Measurements from ENCODE around the gene CDAN1.

CDAN1 gene

GRCh38 chr15:42733027-42733426 lies 3.9 kb downstream of the CDAN1 start:
- no peak for DNase-seq (ENCODE audit: low spot score)

- DNase-seq (ENCODE audit: low spot score): no peak
Measured at GRCh38 chr15:42732095-42732827, 4.7 kb downstream of the CDAN1 start.

GRCh38 chr15:42731461-42731860 lies 5.5 kb downstream of the CDAN1 start:
- DNase-seq (ENCODE audit: low spot score): no peak

DNA sequence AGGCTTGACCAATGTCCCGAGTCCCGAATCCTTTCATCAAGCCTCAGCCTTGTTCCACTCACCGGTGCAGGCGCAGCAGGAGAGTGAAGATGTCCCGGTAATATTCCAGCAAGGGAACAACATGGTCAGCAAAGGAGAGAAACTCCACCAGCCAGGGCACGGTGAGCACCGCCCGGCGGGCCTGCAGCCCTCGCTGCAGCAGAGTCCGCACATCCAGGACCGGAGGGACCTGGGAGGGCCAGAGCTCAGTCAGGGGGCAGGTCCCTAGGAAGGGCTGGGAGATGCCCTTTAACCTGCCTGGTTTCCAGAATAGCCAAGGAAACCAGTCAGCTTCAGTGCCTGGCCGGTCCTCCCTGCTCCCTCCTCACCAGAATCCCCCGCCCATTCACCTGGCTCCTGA lies 6.4 kb downstream of the CDAN1 start:
- no peak for DNase-seq (ENCODE audit: low spot score)

DNA sequence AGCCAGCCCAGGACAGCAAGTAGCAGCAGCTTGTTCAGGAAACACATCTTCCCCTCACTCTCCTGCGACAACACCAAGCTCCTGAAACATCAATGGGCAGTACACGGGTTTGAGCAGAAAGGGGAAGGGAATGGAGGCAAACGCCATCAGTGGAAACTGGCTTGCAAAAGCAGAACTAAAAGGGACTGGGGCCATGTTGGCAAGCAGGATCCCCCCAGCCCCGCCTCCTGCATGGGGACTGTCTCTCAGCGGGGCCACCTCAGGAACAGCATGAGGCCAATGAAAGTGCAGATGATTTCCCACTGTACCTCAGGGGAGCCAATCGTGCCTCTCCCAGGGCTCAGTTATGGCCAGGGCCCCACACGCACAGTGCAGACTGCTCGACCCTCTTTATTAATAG lies 6.8 kb downstream of the CDAN1 start:
- no peak for DNase-seq (ENCODE audit: low spot score)

DNA sequence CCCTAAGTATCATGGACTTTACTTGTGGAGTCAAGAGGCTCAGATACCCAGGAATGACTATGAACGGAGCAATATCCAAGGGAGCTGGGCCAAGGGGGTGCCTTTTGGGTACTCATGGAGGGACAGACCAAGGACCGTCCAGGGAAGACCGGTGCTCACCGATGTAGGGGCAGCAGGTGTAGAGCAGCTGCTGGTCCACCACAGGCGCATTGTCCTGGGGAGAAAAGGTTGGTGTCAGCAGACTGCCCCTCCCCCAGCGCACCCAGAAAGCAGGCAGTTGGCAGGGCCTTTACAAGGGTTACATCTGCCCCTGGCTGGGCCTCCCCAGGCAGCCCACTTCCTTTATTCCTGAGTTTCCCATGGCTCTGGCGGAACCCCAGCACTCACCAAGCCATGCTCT lies 7.5 kb downstream of the CDAN1 start:
- DNase-seq (ENCODE audit: low spot score): no peak

DNA sequence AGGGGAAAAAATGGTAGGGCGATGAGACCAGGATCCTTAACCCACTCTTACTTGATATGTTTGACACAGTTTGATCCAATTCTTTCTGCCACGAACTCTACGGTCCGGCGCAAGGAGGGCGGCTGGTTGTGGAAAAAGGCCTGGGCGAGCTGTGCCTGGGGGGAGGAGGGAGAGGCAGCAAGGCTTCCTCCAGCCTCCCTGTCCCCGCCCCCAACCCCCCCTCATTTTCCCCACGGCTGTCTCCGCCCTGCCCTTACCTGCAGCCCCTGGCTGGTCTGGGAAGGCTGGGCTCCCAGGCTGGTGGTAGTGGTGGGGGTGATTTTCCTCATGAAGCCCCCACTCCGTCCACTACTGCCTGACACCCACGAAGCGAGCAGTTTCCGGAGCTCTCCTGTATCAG lies 8.0 kb downstream of the CDAN1 start:
- DNase-seq (ENCODE audit: low spot score): no peak

- no peak for DNase-seq (ENCODE audit: low spot score)
Measured at GRCh38 chr15:42728560-42728959, 8.4 kb downstream of the CDAN1 start.

DNA sequence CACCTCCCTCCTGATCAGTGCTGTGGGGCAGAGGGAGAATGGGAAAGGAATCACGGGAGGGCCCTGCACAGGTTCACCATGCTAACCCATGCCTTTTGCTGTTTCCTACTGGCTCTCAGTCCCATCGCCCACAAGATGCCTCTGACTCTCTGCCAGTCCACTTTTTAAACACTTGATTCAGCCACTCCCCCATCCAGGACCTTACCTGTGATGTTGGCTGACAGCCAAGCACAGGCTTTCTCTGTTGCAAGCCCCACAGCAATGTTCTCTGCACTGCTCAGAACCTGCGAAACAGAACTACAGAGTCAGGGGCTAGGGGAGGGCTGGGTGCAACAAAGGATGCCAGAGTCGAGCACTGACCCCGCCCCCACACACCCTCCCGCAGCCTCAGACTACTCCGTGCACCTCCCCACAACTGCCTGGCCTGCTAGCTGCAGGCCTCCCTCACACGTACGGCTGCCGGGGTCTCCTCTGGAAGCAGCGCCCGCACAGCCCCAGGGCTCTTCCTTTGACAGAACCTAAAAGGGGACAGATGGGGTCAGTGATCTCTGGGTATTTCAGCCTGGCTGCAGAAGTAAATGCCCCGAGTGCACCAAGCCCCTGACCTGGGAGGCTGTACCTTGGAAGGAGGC lies 9.1 kb downstream of the CDAN1 start:
- no peak for DNase-seq (ENCODE audit: low spot score)

GRCh38 chr15:42726114-42726513 lies 10.8 kb downstream of the CDAN1 start:
- DNase-seq (ENCODE audit: low spot score): no peak

- DNase-seq (ENCODE audit: low spot score): no peak
Measured at GRCh38 chr15:42725331-42725903, 11.5 kb downstream of the CDAN1 start.

GRCh38 chr15:42724276-42724675 lies 12.7 kb downstream of the CDAN1 start:
- DNase-seq (ENCODE audit: low spot score): no peak

- DNase-seq (ENCODE audit: low spot score): no peak
Measured at GRCh38 chr15:42723068-42723467, 13.9 kb downstream of the CDAN1 start.

DNA sequence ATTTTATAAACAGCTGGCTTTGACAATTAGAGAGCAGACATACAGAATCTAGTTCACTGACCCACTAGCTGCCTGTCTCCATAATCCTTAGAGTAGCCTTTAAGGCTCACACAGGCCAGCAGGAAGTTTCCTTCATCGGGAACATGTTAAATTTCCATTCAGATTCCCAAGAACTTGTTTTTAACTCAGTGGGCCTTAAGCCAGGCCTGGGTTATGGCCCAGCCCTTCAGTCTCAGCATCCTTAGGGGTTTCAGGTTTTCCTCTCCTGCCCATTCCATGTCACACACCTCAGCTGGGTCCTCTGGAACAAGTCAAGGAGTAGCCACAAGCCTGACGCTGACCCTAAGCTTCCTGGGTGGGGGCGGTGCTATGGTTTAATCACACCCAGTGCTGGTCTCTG lies 15.0 kb downstream of the CDAN1 start:
- no peak for DNase-seq (ENCODE audit: low spot score)

DNA sequence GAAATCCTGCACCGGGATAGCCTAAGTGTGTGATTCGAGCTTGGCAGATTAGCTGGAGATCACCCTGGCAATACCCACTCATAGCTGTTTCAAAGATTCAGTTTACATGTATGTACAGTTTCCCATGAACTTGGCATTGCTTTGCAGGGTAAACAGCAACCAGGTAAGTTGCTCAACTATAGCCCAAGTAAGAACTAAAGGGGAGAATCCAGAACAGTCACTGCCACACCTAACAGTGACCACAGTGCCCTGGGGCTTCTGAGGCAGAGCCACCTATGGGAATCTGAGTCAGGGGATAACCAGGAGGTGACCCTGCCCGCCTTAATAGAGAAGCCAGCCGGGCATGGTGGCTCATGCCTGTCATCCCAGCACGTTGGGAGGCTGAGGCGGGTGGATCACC lies 15.9 kb downstream of the CDAN1 start:
- no peak for DNase-seq (ENCODE audit: low spot score)

GRCh38 chr15:42720071-42720470 lies 16.9 kb downstream of the CDAN1 start:
- DNase-seq (ENCODE audit: low spot score): no peak

- no peak for DNase-seq (ENCODE audit: low spot score)
Measured at GRCh38 chr15:42719043-42719442, 17.9 kb downstream of the CDAN1 start.

DNA sequence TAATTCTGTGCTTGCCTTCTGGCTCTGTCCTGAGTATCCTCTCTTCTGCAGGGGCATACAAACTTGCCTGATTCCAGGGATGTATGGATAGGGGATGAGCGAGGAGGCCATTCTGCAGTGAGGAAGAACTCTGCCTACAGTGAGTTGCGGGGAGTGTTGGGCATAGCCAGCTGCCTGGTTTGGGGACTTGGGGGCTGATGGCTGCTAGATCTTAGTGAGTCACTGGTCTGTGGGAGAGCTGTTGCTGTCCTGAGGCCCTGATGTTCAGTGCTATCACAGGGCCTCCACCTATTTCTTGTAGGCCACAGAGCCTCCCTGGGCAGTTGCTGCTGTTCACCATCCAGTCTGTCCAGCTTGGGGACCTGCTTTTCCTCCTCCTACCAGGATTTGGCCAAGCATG lies 20.3 kb downstream of the CDAN1 start:
- peak; percentile 46 for DNase-seq (ENCODE audit: low spot score)

- DNase-seq (ENCODE audit: low spot score): no peak
Measured at GRCh38 chr15:42716125-42716524, 20.8 kb downstream of the CDAN1 start.

- DNase-seq (ENCODE audit: low spot score): no peak
Measured at GRCh38 chr15:42712584-42712983, 24.3 kb downstream of the CDAN1 start.

GRCh38 chr15:42711746-42712145 lies 25.2 kb downstream of the CDAN1 start:
- no peak for DNase-seq (ENCODE audit: low spot score)

GRCh38 chr15:42710662-42711061 lies 26.3 kb downstream of the CDAN1 start:
- no peak for DNase-seq (ENCODE audit: low spot score)

GRCh38 chr15:42707873-42708544 lies 28.9 kb downstream of the CDAN1 start:
- DNase-seq (ENCODE audit: low spot score): no peak
